Activated naive CD8-positive, alpha-beta T cell treated with anti-CD3 and anti-CD28 coated beads, Interleukin-2, amount 10 ng/mL, durations not matched to agents 7 days and 5 days (primary cell): ENCODE measurements around the gene TULP1. TPM values are rescaled to one million over a fixed set of nuclear protein-coding genes. Genes with fewer than 3 reads are reported as not detected.
A peak's percentile ranks its signal among the peaks of the same experiment; 100 is the strongest.

Experiments
- ATAC-seq: fragments of 150-1000 bp; cut with Tn5 transposase; one replicate; pipeline ENCODE4 v1.10.0; 2021; ENCODE audit warnings: low read depth, moderate library complexity
- POLR2A ChIA-PET: fragments of 350-600 bp; sonication (Branson Sonifier 250); formaldehyde crosslinking; loops from one replicate; lab custom pipeline; 2021; ENCODE audit warnings: antibody characterized with exemption; lab: Charles Lee
- DNase-seq: peaks from one replicate; pipeline ENCODE4 v3.0.0; 2021
- H3K27ac Mint-ChIP-seq: one replicate; pipeline ENCODE4 v1.8.0; 2022; ENCODE audit warnings: mild to moderate bottlenecking, mixed read lengths
- H3K27me3 Mint-ChIP-seq: one replicate; pipeline ENCODE4 v1.8.0; 2022; ENCODE audit warnings: mild to moderate bottlenecking, moderate library complexity, mixed read lengths
- H3K36me3 Mint-ChIP-seq: one replicate; pipeline ENCODE4 v1.8.0; 2021; ENCODE audit warnings: mild to moderate bottlenecking, mixed read lengths
- H3K4me1 Mint-ChIP-seq: one replicate; pipeline ENCODE4 v1.8.0; 2021; ENCODE audit warnings: mixed read lengths
- H3K4me3 Mint-ChIP-seq: one replicate; pipeline ENCODE4 v1.8.0; 2022; ENCODE audit warnings: mild to moderate bottlenecking, moderate library complexity, mixed read lengths
- H3K9me3 Mint-ChIP-seq: one replicate; pipeline ENCODE4 v1.8.0; 2021; ENCODE audit warnings: mixed read lengths
- microRNA-seq: library from miRNA; unstranded; fragments of <30 nt; microRNA quantifications from one replicate; pipeline ENCODE4 v1.2.0, GENCODE V29; 2022
- total RNA-seq, 2 experiments: library from RNA; stranded (reverse); gene quantifications; one replicate each; pipeline ENCODE4 v1.2.3, GENCODE V29; 2021

The TULP1 gene
- total RNA-seq, 2 experiments from 2014 or later, result not detected

DNA sequence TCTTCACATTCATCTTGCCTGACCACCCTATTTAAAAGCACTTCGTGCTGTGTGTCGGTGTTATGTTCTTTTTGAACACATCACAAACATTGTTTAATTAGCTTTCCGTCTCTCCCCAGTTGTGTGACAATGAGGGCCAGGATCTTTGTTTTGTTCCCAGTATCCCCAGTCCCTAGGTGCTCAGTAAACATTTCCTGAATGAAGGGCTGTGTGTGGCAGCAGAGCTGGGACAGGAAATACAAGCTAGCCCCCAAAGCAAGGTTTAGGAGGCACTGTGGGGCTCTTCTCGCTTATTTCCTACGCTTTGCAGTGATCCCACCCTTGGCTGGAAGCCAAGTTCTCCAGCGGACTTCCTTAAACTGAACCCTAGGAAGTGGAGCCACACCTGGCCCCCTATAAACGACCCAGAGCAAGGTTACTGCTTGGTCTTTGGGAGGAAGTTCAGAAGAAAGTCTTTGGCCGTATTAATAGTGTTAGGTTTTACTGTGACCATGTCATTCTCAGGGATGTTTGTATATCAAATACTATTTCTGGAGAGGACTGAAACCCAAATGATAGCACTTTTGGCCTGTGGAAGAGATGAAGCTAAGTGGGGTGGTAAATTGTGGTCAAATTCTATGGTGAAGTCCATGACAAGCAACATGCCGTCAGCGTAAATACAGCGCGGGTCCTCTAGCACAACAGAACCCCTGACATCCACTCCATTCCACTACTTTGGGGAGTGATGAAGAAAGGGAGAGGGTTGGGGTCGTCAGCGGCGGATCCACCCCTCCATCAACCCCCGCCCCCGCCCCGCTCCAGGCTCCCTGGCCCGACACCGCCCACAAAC, 61.1 kb downstream of the TULP1 start:
- POLR2A ChIA-PET, result interaction anchor here (0.6 to 2.6 kb wide), 8 partner anchors 16 to 280 kb away, joined by 3 to 11 read pairs (median 6); partner anchors contain the start of gene PPARD
- no peak for DNase-seq
- Mint-ChIP-seq H3K27me3 (peaks cover 4% of the 10 kb centered on the region), H3K36me3 (peaks cover 14% of the 10 kb centered on the region), H3K4me1 (peaks cover 41% of the 10 kb centered on the region), H3K9me3 (no peaks in the 10 kb centered on the region), H3K4me3 (peak overlapping the region; percentile 86), H3K27ac (peak overlapping the region; percentile 69)
- ATAC-seq, result no peak

GRCh38 chr6:35449287-35449881, 63.3 kb downstream of the TULP1 start:
- peaks cover 42% of the 10 kb centered on the region for H3K4me1 Mint-ChIP-seq
- ATAC-seq, result peak; percentile 62
- no peak overlapping the region for H3K4me3 Mint-ChIP-seq
- POLR2A ChIA-PET, result interaction anchor here (1.2 to 3.3 kb wide), 4 partner anchors 30 to 146 kb away, joined by 3 to 23 read pairs (median 6); partner anchors contain the start of gene PPARD
- peaks cover 6% of the 10 kb centered on the region for H3K27me3 Mint-ChIP-seq
- no peaks in the 10 kb centered on the region for H3K9me3 Mint-ChIP-seq
- H3K27ac Mint-ChIP-seq, result no peak overlapping the region
- H3K36me3 Mint-ChIP-seq, result peaks cover 2% of the 10 kb centered on the region
- no peak for DNase-seq

GRCh38 chr6:35448191-35448590, 64.5 kb downstream of the TULP1 start:
- H3K9me3 Mint-ChIP-seq, result no peaks in the 10 kb centered on the region
- H3K4me3 Mint-ChIP-seq, result no peak overlapping the region
- no peak for DNase-seq
- no peak overlapping the region for H3K27ac Mint-ChIP-seq
- peaks cover 32% of the 10 kb centered on the region for H3K4me1 Mint-ChIP-seq
- no peak for ATAC-seq
- POLR2A ChIA-PET, result interaction anchor here (1.2 to 3.3 kb wide), 2 partner anchors 80 to 105 kb away, joined by 3 to 23 read pairs; partner anchors contain the start of gene PPARD
- H3K27me3 Mint-ChIP-seq, result peaks cover 6% of the 10 kb centered on the region
- no peaks in the 10 kb centered on the region for H3K36me3 Mint-ChIP-seq

Small RNA genes lying within 50 kb of the gene (microRNA-seq; reads per million reads assigned to microRNA genes)
- not detected for gene MIR7111

Other genes with a start within 250 kb of the TULP1 start
- 100 to 1,000 TPM; 213 to 216 TPM for gene DEF6, start 215.1 kb downstream of the TULP1 start, total RNA-seq
- 10 to 100 TPM; 43.0 to 45.9 TPM for gene PPARD, start 170.3 kb downstream of the TULP1 start, total RNA-seq
- gene FANCE, start 60.6 kb downstream of the TULP1 start, total RNA-seq, result 10 to 100 TPM; 14.9 to 15.9 TPM
- gene RPL10A, start 44.5 kb downstream of the TULP1 start, total RNA-seq, result 1,000 to 10,000 TPM; 1,373 to 1,398 TPM
- gene TEAD3, start 15.8 kb downstream of the TULP1 start, total RNA-seq, result under 1 TPM; 0.19 to 0.43 TPM
- 10 to 100 TPM; 78.6 to 79.8 TPM for gene FKBP5, start 176.0 kb upstream of the TULP1 start, total RNA-seq
- gene ARMC12, start 224.1 kb upstream of the TULP1 start, total RNA-seq, result under 1 TPM; 0.85 to 0.97 TPM